ENCODE results near the gene ZC2HC1B.

GRCh38 chr6:143817621-143818020, 46.7 kb upstream of the ZC2HC1B start:
- TF ChIP-seq ZFP37 (tag by site-specific recombination; IDR thresholded peaks at IDR 0.05) (no peak), CTCF (tag by site-specific recombination; IDR thresholded peaks at IDR 0.05) (no peak), ZNF266 (tag by site-specific recombination; IDR thresholded peaks at IDR 0.05; ENCODE audit: low read depth) (no peak), PRDM10 (tag by site-specific recombination; IDR thresholded peaks at IDR 0.05) (no peak), ZNF629 (tag by site-specific recombination; IDR thresholded peaks at IDR 0.05) (no peak), ZBTB1 (tag by site-specific recombination; IDR thresholded peaks at IDR 0.05) (no peak)
- TF ChIP-seq, protein P1, sequence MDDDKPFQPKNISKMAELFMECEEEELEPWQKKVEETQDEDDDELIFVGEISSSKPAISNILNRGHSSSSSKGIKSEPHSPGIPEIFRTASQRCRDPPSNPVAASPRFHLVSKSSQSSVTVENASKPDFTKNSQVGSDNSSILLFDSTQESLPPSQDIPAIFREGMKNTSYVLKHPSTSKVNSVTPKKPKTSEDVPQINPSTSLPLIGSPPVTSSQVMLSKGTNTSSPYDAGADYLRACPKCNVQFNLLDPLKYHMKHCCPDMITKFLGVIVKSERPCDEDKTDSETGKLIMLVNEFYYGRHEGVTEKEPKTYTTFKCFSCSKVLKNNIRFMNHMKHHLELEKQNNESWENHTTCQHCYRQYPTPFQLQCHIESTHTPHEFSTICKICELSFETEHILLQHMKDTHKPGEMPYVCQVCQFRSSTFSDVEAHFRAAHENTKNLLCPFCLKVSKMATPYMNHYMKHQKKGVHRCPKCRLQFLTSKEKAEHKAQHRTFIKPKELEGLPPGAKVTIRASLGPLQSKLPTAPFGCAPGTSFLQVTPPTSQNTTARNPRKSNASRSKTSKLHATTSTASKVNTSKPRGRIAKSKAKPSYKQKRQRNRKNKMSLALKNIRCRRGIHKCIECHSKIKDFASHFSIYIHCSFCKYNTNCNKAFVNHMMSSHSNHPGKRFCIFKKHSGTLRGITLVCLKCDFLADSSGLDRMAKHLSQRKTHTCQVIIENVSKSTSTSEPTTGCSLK (tag by site-specific recombination; IDR thresholded peaks at IDR 0.05): no peak

Data from HEK293 (cell line).